GM12878 (cell line): Measurements from ENCODE around the gene TMEM82. TPM values are rescaled to one million over a fixed set of nuclear protein-coding genes. Genes with fewer than 3 reads are reported as not detected.

ENCODE experiments used
- ATAC-seq: fragments of 200-7000 bp; cut with Tn5 transposase; 3 replicates; pipeline ENCODE4 v1.9.1; 2020; ENCODE audit warnings: mild to moderate bottlenecking, moderate library complexity
- BruUV-seq: library from RNA; stranded (reverse); fragments of 400-500 nt; replicated peaks from 2 replicates; lab custom pipeline; 2021; lab: Mats Ljungman, UMichigan
- CTCF ChIA-PET: fragments of 300-600 bp; sonication (Branson Sonifier 250); formaldehyde crosslinking; extraction: SDS; loops from one replicate; lab custom pipeline; 2021; ENCODE audit warnings: inconsistent platforms; lab: Yijun Ruan, JAX
- POLR2A ChIA-PET: fragments of 350-600 bp; formaldehyde crosslinking; extraction: SDS; loops from one replicate; lab custom pipeline; 2021; ENCODE audit warnings: inconsistent platforms; lab: Charles Lee
- RAD21 ChIA-PET: fragments of 300-600 bp; sonication (Branson Sonifier 250); formaldehyde crosslinking; loops from one replicate; lab custom pipeline; 2023; ENCODE audit warnings: antibody characterized with exemption; ENCODE audit not compliant: unreplicated experiment; lab: Charles Lee
- SMC1A ChIA-PET: fragments of 300-600 bp; sonication (Branson Sonifier 250); formaldehyde crosslinking; loops from one replicate; lab custom pipeline; 2023; ENCODE audit not compliant: unreplicated experiment, uncharacterized antibody; lab: Charles Lee
- DNase-seq: peaks from one replicate; pipeline ENCODE4 v3.0.0-alpha.2; 2011; ENCODE audit warnings: low read depth, low spot score
- FAIRE-seq: peaks from 3 replicates; lab custom pipeline; 2011; peaks lifted over from hg19 to GRCh38; lab: Jason Lieb, UNC
- H2AFZ ChIP-seq: 2 replicates; pipeline ENCODE4 v1.6.0; 2011; ENCODE audit warnings: low read depth, low read length, control low read depth; ENCODE audit not compliant: control insufficient read depth
- H3K27ac ChIP-seq: 2 replicates; pipeline ENCODE4 v1.5.1; 2011; ENCODE audit warnings: control low read depth; ENCODE audit not compliant: control insufficient read depth, insufficient read depth
- H3K27me3 ChIP-seq, 2 experiments: replicated peaks in 1 of 2; 2 replicates each; pipeline versions ENCODE4 v1.6.0 to v1.6.1; 2011; ENCODE audit warnings: low read length in 1 of 2; ENCODE audit not compliant: control insufficient read depth in 2 of 2, insufficient read depth in 2 of 2
- H3K36me3 ChIP-seq, 2 experiments: 2 replicates each; pipeline ENCODE4 v1.5.1; 2011; ENCODE audit warnings: low read length in 1 of 2; ENCODE audit not compliant: control insufficient read depth in 2 of 2, insufficient read depth in 2 of 2
- H3K4me1 ChIP-seq: 2 replicates; pipeline ENCODE4 v1.6.1; 2011; ENCODE audit warnings: mild to moderate bottlenecking, low read length, moderate library complexity, mixed read lengths; ENCODE audit not compliant: control insufficient read depth, insufficient read depth
- H3K4me2 ChIP-seq: 2 replicates; pipeline ENCODE4 v1.6.0; 2011; ENCODE audit warnings: control low read depth; ENCODE audit not compliant: control insufficient read depth, insufficient read depth
- H3K4me3 ChIP-seq: fragments of 200-600 bp; sonication (generic); 2 replicates; pipeline ENCODE4 v1.5.1; 2016
- H3K79me2 ChIP-seq: 2 replicates; pipeline ENCODE4 v1.6.0; 2011; ENCODE audit warnings: low read length; ENCODE audit not compliant: control insufficient read depth, insufficient read depth
- H3K9ac ChIP-seq: 2 replicates; pipeline ENCODE4 v1.8.0; 2011; ENCODE audit warnings: low read length, control low read depth, mixed read lengths; ENCODE audit not compliant: control insufficient read depth, insufficient read depth
- H3K9me3 ChIP-seq: replicated peaks from 3 replicates; pipeline ENCODE4 v1.5.1; 2011; ENCODE audit warnings: mild to moderate bottlenecking, low read length; ENCODE audit not compliant: control insufficient read depth, insufficient read depth
- H4K20me1 ChIP-seq: 2 replicates; pipeline ENCODE4 v1.6.0; 2011; ENCODE audit not compliant: control insufficient read depth, insufficient read depth
- MEF2A ChIP-seq: IDR thresholded peaks from 2 replicates; pipeline ENCODE4 v1.6.1; 2011; ENCODE audit warnings: low read depth, mild to moderate bottlenecking, low read length, moderate library complexity; ENCODE audit not compliant: insufficient read depth
- MXI1 ChIP-seq: fragments of 150-350 bp; IDR thresholded peaks from 2 replicates; pipeline ENCODE4 v1.6.1; 2011; ENCODE audit warnings: low read depth, mild to moderate bottlenecking, inconsistent platforms, low read length, improper control_type of control experiment
- NRF1 ChIP-seq: conservative IDR thresholded peaks from 2 replicates; pipeline ENCODE4 v1.6.1; 2011; ENCODE audit warnings: mild to moderate bottlenecking, low read depth, low read length, improper control_type of control experiment
- RB1 ChIP-seq: fragments of 450-650 bp; formaldehyde crosslinking; IDR thresholded peaks from 2 replicates; pipeline ENCODE4 v1.6.1; 2017; ENCODE audit warnings: mild to moderate bottlenecking, borderline replicate concordance
- RELB ChIP-seq: fragments of 450-650 bp; IDR thresholded peaks from 2 replicates; pipeline ENCODE4 v1.6.1; 2017; ENCODE audit warnings: low read depth, mild to moderate bottlenecking, moderate library complexity
- SREBF1 ChIP-seq: IDR thresholded peaks from 2 replicates; pipeline ENCODE4 v1.6.1; 2012; ENCODE audit warnings: mild to moderate bottlenecking, low read length
- WGBS: methylation state at CpG from one replicate; pipeline ENCODE4 v1.1.6; 2016; ENCODE audit warnings: low lambda C conversion rate; ENCODE audit not compliant: insufficient replicate concordance, insufficient coverage; ENCODE audit errors: missing lambda C conversion rate; 5-methylcytosine and 5-hydroxymethylcytosine counted together
- in situ Hi-C: fragments of 300-500 bp; cut with MboI; formaldehyde crosslinking; loops from 9 replicates; pipeline ENCODE4 v1.14.3; 2018; ENCODE audit warnings: mixed read lengths
- intact Hi-C: fragments of 100-400 bp; cut with micrococcal nuclease; formaldehyde crosslinking; loops from one replicate; pipeline ENCODE4 v1.14.2; 2022; ENCODE audit not compliant: unreplicated experiment
- polyA plus RNA-seq, 11 experiments: library from polyadenylated mRNA; depleted of rRNA in 4 of 11; unstranded in 6 of 11; stranded (reverse) in 5 of 11; fragments of >200 nt; fragmentation: Nextera tagmentation in 4 of 11; fragmentation: Illumina TruSeq in 1 of 11; extraction: Ambion mirVana in 4 of 11; extraction: Trizol in 1 of 11; gene quantifications; 1 replicate in 1 of 11; 2 replicates in 10 of 11; pipeline versions ENCODE4 v1.2.1 to v1.2.3, GENCODE V29; 2011 to 2016; ENCODE audit warnings: inconsistent platforms in 2 of 11, missing spikeins in 2 of 11, low read depth in 1 of 11
- total RNA-seq, 4 experiments: library from RNA; depleted of rRNA in 3 of 4; stranded (reverse); fragments of >200 nt in 3 of 4; fragmentation: Illumina TruSeq in 1 of 4; extraction: Trizol in 1 of 4; gene quantifications; 2 replicates each; pipeline versions ENCODE4 v1.2.1 to v1.2.3, GENCODE V29; 2013 to 2021

The TMEM82 gene
- total and polyA plus RNA-seq, 10 of the 15 experiments (the other 5 are each of a cell fraction or from before 2014, with no cell fraction given) = not detected

GRCh38 chr1:15706751-15707150, 35.5 kb upstream of the TMEM82 start:
- Histone ChIP-seq H3K9ac (no peak overlapping the region), H3K9me3 (no peaks in the 10 kb centered on the region; the same call in 2 of the 3 replicates), H3K79me2 (peaks cover 9% of the 10 kb centered on the region), H3K4me3 (no peak overlapping the region), H3K27ac (no peak overlapping the region), H3K27me3 (no peaks in the 10 kb centered on the region), H3K36me3 (peaks cover 6 to 7% of the 10 kb centered on the region in 2 experiments), H4K20me1 (no peaks in the 10 kb centered on the region), H2AFZ (no peak overlapping the region), H3K4me1 (no peaks in the 10 kb centered on the region), H3K4me2 (no peak overlapping the region)
- DNase-seq = no peak
- ATAC-seq = no peak
- intact Hi-C loops (no loop called here), in situ Hi-C loops (no loop called here)
- CTCF ChIA-PET = interaction anchor here (0.7 kb wide), 1 partner anchor 10 kb away, joined by 3 read pairs; no protein-coding TSS in a partner anchor
- no peak for TF ChIP-seq NRF1
- no peak for TF ChIP-seq RB1
- TF ChIP-seq MEF2A = no peak
- TF ChIP-seq RELB = no peak
- TF ChIP-seq SREBF1 = no peak
- TF ChIP-seq MXI1 = no peak
- FAIRE-seq = no peak
- RAD21 ChIA-PET = no interaction called here
- WGBS = 96% methylated on average over 7 of the region's 7 CpGs
- POLR2A ChIA-PET = no interaction called here
- SMC1A ChIA-PET = interaction anchor here (3.8 kb wide), 1 partner anchor 10 kb away, joined by 20 read pairs; no protein-coding TSS in a partner anchor
- BruUV-seq = no TSS peak
